CD4-positive, alpha-beta T cell treated with Interleukin-15 for 1 hour (primary cell): Measurements from ENCODE around the gene MAP3K3.

ENCODE experiments used
- DNase-seq: peaks from one replicate; pipeline ENCODE4 v3.0.0-alpha.2; 2020

Gene MAP3K3

DNA sequence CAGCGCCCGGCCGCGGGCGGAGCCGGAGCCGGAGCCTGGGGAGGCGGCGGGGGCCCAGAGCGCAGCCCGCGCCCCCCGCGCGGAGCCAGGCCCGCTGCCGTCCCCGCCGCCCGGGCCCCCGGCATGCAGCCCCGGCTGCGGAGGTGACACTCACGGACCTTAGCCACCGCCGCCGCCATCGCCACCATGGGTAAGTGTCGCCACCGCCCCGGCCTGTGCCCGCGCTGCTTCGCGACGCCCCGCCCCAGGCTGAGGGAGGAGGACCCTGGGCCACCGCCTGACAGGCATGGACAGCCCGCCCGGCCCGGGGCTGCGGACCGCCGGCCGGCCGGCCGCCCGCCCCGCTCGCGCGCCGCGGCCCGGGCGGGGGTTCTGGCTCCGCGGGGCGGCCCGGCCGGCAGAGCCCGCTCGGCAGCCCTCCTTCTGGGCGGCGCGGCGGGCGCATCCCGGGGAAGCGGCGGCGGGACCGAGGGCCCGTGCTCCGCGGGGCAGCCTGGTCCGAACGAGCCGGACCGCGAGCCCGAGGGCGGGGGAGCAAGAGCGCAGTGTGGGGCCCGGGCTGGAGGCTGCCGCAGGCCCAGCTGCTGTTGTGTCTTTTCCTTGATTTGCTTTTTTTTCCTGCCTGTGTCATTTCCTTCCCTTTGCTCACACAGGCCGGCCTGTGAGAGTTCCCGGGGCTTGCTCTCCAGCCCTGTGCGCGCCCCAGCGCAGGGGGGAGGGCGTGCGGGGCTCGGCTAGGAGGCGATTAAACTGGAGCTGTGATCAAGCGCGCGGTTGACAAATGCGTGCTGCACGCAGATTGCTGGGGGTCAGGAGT lies 565 bp downstream of the MAP3K3 start:
- DNase-seq: peak; percentile 44

DNA sequence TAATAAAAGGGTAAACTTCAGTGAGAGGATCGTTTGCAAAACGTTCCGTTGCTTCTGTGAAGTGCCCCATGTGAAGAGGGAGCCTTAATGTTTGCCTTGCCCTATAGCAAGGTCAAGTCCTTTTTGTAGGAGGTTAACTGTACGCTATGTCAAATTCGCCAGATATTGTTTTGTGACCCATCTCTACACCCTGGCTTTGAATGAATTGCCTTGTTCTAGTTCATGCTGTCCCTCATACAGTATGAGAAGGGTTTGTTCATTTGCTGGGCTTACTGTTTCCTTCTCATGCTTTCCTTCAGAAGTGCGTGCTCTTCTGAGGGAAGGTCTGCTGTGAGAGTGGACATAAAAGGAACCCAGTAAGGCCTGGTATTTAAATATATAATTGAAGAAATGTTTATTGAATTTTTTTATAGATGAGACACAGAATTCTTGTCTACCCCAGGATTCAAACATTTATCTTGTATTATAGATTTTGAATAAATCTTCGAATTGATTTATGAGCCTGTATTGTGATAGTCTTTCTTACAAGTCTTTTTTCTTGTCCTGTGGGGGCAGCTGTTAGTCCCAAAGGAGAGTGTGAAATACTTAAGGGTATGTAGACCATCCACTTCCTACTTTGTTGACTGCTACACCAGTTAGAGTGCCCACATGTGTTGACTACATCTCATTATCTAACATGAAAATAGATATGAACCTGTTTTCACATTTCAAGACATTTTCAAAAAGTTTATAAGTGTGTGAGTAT lies 1.7 kb downstream of the MAP3K3 start:
- DNase-seq: no peak

DNA sequence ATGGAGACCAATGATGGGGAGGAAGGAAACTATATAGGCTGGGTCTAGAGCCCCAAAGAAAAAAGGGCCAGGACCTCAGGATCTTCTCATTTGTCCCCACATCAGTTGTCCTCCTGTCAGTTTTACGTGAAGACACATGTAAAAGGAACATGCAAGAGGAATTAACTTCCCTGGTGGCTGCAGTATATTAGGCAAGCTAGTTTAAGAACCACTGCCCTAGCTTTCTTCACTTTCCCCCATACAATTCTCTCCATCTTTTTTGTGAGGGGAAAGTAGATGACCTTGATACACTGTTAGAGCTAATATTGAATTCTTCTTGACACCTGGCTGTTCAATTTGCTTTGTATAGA lies 2.3 kb downstream of the MAP3K3 start:
- DNase-seq: no peak

DNA sequence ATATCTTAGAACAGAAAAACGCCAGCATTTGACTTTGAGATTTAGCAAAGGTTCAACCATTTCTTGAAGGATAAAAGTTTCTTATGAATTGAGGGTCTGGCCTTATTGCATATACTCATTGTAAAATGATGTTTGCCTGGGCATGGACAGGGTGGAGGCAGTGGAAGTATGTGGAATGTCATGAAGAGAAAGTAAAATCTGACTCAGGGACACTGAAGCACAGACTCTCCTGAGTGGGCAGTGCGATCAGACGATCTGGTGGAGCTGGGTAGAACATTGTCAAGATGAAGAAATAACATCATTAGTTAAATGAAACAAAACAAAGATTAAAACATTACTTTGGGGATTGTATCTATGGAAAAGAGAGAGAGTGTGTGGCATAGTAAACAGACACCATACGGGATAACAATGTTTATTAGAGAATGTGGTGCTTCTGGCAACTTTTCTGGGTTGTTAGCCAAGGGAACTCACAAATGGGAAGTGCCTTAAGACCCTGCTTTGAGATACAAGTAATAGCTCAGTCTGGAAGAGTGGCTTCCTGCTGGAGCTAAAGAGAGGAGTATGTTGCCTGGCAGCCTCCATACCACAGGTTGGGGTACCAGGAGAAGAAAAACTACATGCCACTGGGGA lies 4.4 kb downstream of the MAP3K3 start:
- no peak for DNase-seq

DNA sequence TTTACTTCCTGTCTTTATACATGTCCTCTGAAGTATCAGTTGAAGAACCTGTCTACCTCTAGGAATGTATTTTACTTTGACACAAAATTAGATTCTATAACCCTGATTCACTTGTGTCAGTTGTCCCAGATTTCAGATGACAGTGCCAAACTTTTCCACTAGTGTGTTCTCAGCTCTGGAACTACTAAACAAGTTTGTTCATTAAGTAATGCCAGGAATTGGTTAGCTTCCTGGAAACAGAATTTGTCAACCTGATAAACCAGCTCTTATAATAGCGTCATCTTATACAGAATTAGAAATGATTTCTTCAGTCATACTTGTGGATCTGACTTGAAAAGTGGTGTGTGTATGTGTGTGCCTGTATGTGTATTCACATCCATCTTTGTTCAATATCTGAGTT lies 7.4 kb downstream of the MAP3K3 start:
- no peak for DNase-seq

DNA sequence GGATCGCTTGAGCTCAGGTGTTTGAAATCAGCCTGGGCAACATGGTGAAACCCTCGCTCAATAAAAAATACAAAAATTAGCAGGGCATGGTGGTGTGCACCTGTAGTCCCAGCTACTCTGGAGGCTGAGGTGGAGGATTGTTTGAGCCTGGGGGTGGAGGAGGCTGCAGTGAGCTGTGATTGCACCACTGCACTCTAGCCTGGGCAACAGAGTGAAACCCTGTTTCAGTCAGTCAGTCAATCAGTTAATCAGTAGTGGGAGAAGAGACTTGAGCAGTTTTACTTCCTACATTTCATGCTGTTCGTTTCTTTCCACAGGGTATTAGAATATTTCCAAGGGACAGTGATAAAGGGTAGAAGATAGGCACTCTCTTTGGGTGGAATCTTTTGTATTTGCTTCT lies 8.8 kb downstream of the MAP3K3 start:
- no peak for DNase-seq

DNA sequence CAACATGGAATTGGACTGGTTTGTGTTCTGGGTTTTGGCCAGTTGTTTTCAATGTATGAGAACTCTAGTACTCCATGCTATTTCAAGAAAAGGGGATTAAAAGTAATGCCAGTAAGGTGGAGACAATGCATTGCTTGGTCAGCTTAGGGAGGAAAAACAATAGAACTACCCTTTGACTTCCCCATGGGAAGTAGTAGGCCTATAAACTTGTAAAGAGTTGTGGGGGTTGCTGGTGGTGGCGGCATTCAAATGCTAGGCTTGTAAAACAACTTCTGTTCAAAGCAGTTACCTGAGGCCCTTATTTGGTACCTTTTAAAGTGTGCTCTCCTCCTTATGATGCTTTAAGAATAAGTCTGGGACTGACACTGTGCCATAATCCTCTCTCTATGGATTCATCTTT lies 9.4 kb downstream of the MAP3K3 start:
- DNase-seq: no peak

DNA sequence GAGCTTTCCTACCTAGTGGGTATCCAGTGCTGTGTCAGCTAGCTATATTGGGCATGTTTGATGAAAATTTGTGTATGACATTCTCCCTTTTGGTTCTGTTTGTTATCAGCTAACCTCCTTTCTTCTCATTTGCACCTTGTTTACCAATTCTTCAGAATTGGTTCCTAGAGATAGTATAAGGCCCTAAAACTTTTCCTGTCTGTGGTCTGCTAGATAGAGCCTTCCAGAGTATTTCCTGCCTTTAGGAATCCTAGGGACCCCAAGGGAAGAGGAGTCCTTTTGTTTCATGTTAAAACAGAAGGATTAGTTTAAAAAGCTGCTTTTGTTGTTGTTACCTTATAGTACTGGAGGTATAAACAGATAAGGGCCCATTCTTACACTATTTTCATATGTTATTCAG lies 11.5 kb downstream of the MAP3K3 start:
- DNase-seq: no peak

DNA sequence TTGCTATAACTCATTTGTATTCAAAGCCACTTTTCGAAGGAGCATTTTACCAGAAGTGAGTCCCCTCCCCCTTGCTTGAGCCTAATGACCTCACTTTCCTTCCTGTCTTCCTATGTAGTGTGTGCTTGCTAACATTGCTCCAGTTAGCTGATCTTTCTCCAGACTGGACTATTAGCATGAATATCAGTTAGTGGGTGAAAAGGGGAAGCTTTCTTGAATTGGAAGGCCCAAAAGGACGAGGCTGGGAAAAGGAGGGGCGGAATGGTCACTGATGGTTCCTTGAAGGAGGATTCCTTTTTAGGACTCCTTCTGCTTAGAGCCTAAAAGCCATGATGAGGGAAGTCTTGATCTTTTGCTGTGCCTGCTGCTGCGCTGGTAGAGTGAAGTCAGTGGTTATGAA lies 11.9 kb downstream of the MAP3K3 start:
- DNase-seq: no peak

DNA sequence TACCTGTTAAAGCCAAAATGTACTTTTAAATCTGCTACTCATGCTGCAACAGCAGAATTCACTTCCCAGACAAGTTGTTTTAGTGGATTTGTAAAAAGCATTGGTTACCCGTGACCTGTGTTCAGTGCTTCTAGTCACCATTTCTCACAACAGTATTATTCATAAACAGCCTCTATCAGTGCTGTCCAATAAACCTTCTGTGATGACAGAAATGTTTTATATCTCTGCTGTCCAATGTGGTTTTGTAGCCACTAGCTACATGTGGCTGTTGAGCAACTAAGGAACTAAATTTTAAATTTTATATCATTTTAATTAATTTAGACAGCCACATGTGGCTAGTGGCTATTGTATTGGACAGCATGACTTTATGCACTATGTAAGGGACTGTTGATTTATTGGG lies 12.6 kb downstream of the MAP3K3 start:
- DNase-seq: no peak

DNA sequence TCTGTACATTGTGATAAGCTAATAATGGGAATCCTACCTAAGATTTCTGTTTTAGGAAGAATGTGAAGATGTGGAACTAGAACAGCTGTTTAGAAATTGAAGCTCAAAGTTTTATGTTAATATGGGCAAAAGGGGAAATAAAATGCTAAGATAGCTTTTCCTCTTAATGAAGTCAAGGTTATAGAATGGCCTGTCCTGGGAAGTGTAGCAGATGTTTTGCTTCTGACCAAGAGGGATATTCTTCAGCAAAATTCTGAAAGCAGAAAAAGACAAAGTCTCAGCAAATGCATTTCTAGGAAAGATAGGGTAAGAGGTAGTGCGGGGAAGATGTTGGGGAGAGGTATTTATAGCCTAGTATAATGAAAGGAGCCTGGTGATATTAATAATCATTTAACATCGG lies 13.1 kb downstream of the MAP3K3 start:
- no peak for DNase-seq

DNA sequence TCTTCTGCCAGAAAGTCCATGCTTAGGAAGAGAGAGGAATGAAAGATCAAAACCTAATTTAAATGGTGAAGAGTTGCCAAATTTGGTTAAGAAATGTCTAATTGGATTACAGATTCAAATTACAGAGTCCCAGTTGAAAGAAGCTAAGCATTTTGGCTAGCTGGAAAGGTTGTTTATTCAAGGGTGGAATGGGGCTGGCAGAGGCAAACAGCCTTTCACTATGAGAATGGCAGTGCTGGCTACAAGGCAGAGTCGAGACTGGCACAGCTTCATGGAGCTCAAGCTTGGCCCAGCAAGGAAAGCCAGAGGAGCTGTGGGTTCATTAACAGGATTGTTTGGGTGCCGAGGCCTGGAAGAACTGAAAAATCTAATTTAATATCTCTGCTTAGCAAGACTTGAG lies 13.6 kb downstream of the MAP3K3 start:
- DNase-seq: no peak

DNA sequence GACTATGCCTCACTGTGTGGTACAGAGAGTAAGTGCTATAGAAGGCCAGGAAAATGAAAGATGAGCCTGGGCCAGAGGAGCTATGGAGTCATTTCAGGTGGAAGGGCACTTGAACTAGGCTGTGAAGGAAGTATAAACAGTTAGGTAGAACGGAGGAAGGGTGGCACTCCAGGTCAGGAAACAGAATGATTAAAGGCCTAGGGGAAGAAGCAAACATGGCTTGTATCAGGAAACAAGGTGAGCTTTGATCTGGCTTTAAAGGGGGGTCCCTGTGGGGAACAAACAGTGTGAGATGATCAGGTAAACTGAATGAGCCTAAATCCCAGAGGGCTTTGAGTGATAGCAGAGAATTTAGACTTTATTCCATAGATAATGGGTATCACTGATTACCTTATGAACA lies 16.9 kb downstream of the MAP3K3 start:
- no peak for DNase-seq

DNA sequence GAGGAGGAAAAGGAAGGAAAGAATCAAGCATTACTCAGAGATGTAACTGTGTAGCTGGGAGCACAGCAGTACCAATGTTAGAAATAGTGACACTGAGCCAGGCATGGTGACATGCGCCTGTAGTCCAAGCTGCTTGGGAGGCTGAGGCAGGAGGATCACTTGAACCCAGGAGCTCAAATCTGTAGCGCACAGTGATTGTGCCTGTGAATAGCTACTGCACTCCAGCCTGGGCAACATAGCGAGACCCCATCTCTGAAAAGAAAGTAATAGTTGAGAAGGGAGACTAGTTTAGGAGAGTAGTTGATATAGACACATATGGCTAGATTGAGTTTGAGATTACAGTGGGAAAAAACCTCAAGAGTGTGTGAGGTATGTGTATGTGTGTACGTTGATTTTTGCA lies 17.8 kb downstream of the MAP3K3 start:
- no peak for DNase-seq

DNA sequence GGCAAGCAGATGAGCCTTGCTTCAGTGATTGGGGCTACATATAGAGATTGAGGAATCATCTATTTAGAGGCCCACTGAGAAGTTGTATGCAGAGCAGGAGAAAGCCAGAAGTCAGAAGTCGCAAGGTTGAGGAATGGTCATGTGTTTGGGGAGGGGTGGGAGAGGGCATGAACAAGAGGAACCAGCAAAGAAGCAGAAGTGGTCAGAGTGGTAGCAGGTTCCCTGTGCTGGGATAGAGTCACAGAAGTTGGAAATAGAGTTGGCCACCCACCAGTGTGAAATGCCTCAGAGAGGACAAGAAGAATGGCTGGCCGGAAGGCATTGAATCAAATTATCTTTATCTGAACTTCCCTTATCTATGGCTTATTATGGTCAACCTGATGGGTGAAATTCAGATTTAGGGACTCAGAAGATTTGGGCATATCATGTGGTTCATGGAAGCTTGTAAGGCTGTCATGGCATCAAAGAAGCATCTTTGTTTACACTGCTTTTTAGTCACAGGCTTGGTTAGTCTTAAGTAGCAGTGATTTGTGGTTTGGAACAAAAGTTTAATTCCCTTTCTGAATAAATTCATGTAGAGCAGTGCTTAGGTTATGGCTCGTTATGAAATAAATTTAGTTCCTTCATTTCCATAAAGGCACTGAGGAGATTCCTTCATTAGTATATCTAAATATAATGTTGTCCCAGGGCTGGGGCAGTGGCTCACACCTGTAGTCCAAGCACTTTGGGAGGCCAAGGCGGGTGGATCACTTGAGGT lies 19.7 kb downstream of the MAP3K3 start:
- peak; percentile 62 for DNase-seq

DNA sequence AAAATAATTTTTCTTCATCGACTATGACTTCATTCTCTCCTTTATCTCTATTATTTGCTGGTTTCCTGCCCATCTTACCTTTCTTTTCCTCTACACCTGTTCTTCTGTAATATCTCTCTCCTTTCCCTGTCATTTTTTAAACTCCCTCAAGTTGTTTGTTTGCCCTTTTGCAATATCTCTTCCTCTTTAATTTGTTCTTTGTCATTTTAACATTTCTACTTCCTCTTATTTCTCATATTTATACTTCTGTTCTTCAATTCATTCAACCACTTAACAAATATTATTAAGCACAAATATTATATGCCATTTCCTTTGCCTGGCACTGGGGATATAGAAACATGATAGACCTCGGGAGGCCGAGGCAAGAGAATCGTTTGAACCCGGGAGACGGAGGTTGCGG lies 22.6 kb downstream of the MAP3K3 start:
- DNase-seq: no peak

DNA sequence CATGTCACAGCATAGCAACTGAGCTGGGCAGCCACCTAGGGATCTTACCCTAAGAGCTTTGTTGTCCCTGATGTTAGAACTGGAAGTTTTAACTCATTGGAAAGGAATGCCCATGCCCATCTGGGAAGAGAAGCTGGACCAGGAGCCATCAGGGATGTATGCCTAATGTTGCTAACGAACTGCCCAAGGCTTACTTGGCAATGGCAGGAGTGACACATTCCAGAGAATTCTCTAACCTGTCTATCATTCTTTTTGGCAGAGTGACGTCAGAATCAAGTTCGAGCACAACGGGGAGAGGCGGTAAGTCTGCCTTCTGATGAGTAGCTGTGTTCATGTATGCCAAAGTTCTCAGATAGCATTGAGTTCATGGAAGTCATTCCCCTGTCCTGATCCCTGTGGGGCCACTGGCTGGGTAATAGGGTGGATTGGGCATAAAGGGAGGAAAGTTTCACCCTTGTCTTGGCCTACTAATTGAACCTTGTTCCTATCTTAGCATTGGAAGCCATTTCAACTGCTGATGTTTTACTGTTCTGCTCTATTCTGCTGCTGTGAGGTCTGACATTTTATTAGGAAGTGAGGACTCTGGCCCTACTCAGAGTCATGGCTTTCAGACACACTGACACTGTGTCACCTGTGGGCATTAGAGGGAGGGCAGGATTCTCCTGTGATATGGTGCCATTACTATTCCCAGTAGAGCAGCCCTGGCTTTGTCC lies 23.7 kb downstream of the MAP3K3 start:
- no peak for DNase-seq

DNA sequence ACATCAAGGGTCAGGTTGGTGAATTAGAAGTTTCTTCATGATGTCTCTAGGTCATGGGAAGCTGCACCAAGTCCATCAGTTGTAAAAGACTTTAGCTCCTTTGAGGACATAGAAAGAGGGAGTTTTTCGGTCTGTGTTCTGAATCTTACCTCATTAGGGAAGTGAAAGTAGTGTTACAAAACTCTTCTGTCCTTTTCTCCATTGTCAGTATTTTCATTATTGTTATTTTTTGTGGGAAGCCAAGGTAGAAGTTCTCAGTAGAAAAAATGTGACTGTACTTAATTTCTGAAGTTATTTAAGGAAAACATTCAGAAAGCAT lies 24.2 kb downstream of the MAP3K3 start:
- no peak for DNase-seq

DNA sequence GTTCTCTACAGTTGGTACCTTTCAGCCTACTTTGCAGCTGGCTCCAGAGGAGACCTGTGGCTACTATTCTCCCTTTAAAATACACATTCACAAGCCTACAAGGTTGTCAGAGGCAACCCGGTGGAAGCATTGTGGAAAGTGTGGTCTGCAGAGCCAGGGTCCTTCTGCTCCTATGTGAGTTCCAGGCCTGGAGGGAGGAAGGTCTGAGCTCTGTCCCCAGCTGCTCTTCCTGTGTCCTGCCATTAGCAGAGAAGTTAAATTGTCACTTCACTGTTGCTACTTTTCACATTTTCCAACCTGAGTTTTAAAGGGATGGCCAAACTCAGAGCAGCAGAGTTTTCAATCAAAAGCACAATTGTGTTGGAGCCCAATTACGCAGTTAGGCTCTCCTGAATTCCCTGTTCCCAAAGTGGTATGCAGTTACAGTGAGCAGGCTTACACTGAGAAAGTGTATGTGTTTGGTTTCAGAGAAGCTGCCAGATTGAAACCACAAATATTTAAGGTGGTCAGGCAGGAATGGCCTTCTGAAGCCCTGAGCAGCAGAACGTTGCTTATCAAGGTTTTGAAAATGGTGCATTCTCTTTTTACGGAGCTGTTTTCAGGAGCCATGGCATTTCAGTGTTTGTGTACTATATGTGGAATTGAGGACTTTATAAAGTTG lies 25.0 kb downstream of the MAP3K3 start:
- no peak for DNase-seq

DNA sequence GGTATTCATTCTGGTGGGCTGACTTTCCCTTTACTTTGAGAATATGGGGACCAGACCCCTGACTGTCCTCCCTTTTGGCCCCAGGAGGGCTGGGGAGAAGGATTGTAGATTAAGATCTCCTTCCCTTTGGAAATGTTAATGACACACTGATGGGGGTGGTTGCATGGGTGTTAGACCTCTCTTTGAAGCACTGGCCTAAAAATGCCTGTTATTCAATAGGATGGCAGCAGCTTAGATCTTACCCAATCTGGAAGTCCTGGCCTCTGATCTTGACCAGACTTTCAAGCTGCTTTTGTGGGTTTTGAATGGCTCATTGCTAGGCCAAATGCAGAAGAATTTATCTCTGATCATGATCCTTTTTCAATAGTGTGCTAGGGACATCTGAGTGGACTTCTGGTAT lies 25.7 kb downstream of the MAP3K3 start:
- DNase-seq: no peak

DNA sequence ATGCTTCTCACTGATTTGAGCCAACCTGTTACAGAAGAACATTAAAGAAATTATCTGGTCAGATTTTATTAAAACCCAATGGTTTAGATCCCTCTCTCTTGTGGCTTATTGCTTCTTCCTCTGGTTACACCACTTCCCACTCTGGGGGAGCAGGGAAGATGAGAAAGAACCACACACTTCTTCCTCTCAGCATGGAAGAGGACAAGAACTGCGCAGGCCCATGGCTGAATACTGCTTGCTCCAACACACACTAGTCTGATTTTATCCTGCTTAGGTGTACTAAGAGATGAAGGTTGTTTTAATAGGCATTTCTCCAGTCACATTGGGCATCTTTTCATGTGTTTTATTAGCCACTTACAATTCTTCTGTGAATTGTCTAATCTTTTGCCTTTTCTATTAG lies 27.6 kb downstream of the MAP3K3 start:
- peak; percentile 20 for DNase-seq

DNA sequence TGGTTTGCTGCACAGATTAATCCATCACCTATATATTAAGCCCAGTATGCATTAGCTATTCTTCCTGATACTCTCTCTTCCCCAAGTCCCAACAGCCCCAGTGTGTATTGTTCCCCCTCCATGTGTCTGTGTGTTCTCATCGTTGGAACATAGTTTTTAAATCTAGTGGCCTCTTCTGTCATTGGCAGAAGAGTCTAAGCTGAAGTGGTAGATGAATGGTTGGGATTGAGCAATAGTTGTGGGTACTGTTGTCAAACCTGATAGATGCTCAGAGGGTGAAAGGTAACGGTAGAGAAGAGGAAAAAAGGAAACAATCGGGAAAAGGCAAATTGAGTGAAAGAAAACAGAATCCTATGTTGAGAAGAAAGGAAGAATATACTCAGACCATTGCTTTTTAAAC lies 29.9 kb downstream of the MAP3K3 start:
- no peak for DNase-seq
